WTC11 (cell line): ENCODE measurements around the gene SPTB. TPM values are rescaled to one million over a fixed set of nuclear protein-coding genes. Genes with fewer than 3 reads are reported as not detected.

ENCODE experiments used
- ATAC-seq: fragments of 200-7000 bp; cut with Tn5 transposase; 2 replicates; pipeline ENCODE4 v1.10.0; 2021; ENCODE audit warnings: mild to moderate bottlenecking, moderate library complexity
- CTCF ChIA-PET: fragments of 300-600 bp; sonication (Branson Sonifier 250); formaldehyde crosslinking; loops from one replicate; lab custom pipeline; 2021; ENCODE audit warnings: antibody characterized with exemption; lab: Charles Lee
- POLR2A ChIA-PET: fragments of 350-600 bp; sonication (Branson Sonifier 250); formaldehyde crosslinking; loops from one replicate; lab custom pipeline; 2021; ENCODE audit warnings: antibody characterized with exemption; lab: Charles Lee
- DNase-seq: peaks from one replicate; pipeline ENCODE4 v3.0.0; 2021; ENCODE audit warnings: low spot score
- H3K27ac Mint-ChIP-seq: 2 replicates; pipeline ENCODE4 v1.8.0; 2021; ENCODE audit warnings: mixed read lengths
- H3K27me3 Mint-ChIP-seq: 2 replicates; pipeline ENCODE4 v1.8.0; 2021; ENCODE audit warnings: low read depth, mild to moderate bottlenecking, moderate library complexity, mixed read lengths
- H3K36me3 Mint-ChIP-seq: 2 replicates; pipeline ENCODE4 v1.8.0; 2021; ENCODE audit warnings: mixed read lengths
- H3K4me1 Mint-ChIP-seq: 2 replicates; pipeline ENCODE4 v1.8.0; 2022; ENCODE audit warnings: mixed read lengths
- H3K4me3 Mint-ChIP-seq: 2 replicates; pipeline ENCODE4 v1.8.0; 2021; ENCODE audit warnings: mild to moderate bottlenecking, moderate library complexity, mixed read lengths
- H3K9me3 Mint-ChIP-seq: 2 replicates; pipeline ENCODE4 v1.8.0; 2021; ENCODE audit warnings: mixed read lengths
- AR ChIP-seq: fragments of 250-450 bp; sonication (Bioruptor Pico); IDR thresholded peaks from 2 replicates; pipeline ENCODE4 v1.9.0; 2021; ENCODE audit warnings: mild to moderate bottlenecking
- ATF1 ChIP-seq: sonication (generic); formaldehyde crosslinking; IDR thresholded peaks from 2 replicates; pipeline ENCODE4 v1.8.1; 2023; ENCODE audit warnings: mild to moderate bottlenecking, moderate library complexity, missing genetic modification reagents
- E2F1 ChIP-seq: sonication (generic); formaldehyde crosslinking; IDR thresholded peaks from 2 replicates; pipeline ENCODE4 v1.8.0; 2022; ENCODE audit warnings: mild to moderate bottlenecking, missing genetic modification reagents
- FOXK1 ChIP-seq: sonication (generic); formaldehyde crosslinking; IDR thresholded peaks from 2 replicates; pipeline ENCODE4 v1.8.0; 2022; ENCODE audit warnings: mild to moderate bottlenecking, moderate library complexity, missing genetic modification reagents
- GABPB1 ChIP-seq: sonication (generic); formaldehyde crosslinking; IDR thresholded peaks from 2 replicates; pipeline ENCODE4 v1.8.1; 2023; ENCODE audit warnings: mild to moderate bottlenecking, missing genetic modification reagents
- GTF2I ChIP-seq: fragments of 250-450 bp; sonication (Bioruptor Pico); conservative IDR thresholded peaks from 2 replicates; pipeline ENCODE4 v1.4.0; 2021; ENCODE audit warnings: mild to moderate bottlenecking
- KAT7 ChIP-seq: sonication (generic); formaldehyde crosslinking; IDR thresholded peaks from 2 replicates; pipeline ENCODE4 v1.8.1; 2023; ENCODE audit warnings: missing genetic modification reagents, mild to moderate bottlenecking, borderline replicate concordance
- NR2C2 ChIP-seq: sonication (generic); formaldehyde crosslinking; IDR thresholded peaks from 2 replicates; pipeline ENCODE4 v1.8.0; 2022; ENCODE audit warnings: mild to moderate bottlenecking, missing genetic modification reagents
- SMAD4 ChIP-seq: sonication (generic); formaldehyde crosslinking; IDR thresholded peaks from 2 replicates; pipeline ENCODE4 v1.8.0; 2022; ENCODE audit warnings: mild to moderate bottlenecking, missing genetic modification reagents
- TCF7 ChIP-seq: sonication (generic); formaldehyde crosslinking; IDR thresholded peaks from 2 replicates; pipeline ENCODE4 v1.8.0; 2022; ENCODE audit warnings: mild to moderate bottlenecking, low read depth, missing genetic modification reagents, moderate library complexity
- ZBTB43 ChIP-seq: sonication (generic); formaldehyde crosslinking; IDR thresholded peaks from 2 replicates; pipeline ENCODE4 v1.8.1; 2023; ENCODE audit warnings: mild to moderate bottlenecking, missing genetic modification reagents
- ZNF232 ChIP-seq: sonication (generic); formaldehyde crosslinking; IDR thresholded peaks from 2 replicates; pipeline ENCODE4 v1.8.0; 2022; ENCODE audit warnings: mild to moderate bottlenecking, missing genetic modification reagents
- ZNF532 ChIP-seq: fragments of 250-450 bp; sonication (Bioruptor Pico); IDR thresholded peaks from 2 replicates; pipeline ENCODE4 v1.9.0; 2021; ENCODE audit warnings: mild to moderate bottlenecking, borderline replicate concordance
- ZNF671 ChIP-seq: fragments of 250-450 bp; sonication (Bioruptor Pico); IDR thresholded peaks from 2 replicates; pipeline ENCODE4 v1.8.0; 2021; ENCODE audit warnings: mild to moderate bottlenecking
- total RNA-seq: library from RNA; stranded (reverse); gene quantifications from 3 replicates; pipeline ENCODE4 v1.2.3, GENCODE V29; 2021
- TF ChIP-seq, protein P1 (sequence below): sonication (generic); formaldehyde crosslinking; IDR thresholded peaks from 2 replicates; pipeline ENCODE4 v1.8.0; 2023; ENCODE audit warnings: missing genetic modification reagents, mild to moderate bottlenecking, borderline replicate concordance
- TF ChIP-seq, protein P2 (sequence below): sonication (generic); formaldehyde crosslinking; IDR thresholded peaks from 2 replicates; pipeline ENCODE4 v1.8.0; 2022; ENCODE audit warnings: mild to moderate bottlenecking, missing genetic modification reagents
- TF ChIP-seq, protein P3 (sequence below): sonication (generic); formaldehyde crosslinking; IDR thresholded peaks from 2 replicates; pipeline ENCODE4 v1.8.0; 2023; ENCODE audit warnings: mild to moderate bottlenecking, missing genetic modification reagents

The SPTB gene
- total RNA-seq, 1 experiment from 2014 or later: 3.2 TPM

GRCh38 chr14:64708148-64709004, 171.3 kb downstream of the SPTB start (continued):
- no peak for TF ChIP-seq ZNF532 (CRISPR knock-in tag)
- TF ChIP-seq ATF1 (CRISPR knock-in tag): no peak
- TF ChIP-seq ZNF232 (CRISPR knock-in tag): no peak
- TF ChIP-seq, protein P1, sequence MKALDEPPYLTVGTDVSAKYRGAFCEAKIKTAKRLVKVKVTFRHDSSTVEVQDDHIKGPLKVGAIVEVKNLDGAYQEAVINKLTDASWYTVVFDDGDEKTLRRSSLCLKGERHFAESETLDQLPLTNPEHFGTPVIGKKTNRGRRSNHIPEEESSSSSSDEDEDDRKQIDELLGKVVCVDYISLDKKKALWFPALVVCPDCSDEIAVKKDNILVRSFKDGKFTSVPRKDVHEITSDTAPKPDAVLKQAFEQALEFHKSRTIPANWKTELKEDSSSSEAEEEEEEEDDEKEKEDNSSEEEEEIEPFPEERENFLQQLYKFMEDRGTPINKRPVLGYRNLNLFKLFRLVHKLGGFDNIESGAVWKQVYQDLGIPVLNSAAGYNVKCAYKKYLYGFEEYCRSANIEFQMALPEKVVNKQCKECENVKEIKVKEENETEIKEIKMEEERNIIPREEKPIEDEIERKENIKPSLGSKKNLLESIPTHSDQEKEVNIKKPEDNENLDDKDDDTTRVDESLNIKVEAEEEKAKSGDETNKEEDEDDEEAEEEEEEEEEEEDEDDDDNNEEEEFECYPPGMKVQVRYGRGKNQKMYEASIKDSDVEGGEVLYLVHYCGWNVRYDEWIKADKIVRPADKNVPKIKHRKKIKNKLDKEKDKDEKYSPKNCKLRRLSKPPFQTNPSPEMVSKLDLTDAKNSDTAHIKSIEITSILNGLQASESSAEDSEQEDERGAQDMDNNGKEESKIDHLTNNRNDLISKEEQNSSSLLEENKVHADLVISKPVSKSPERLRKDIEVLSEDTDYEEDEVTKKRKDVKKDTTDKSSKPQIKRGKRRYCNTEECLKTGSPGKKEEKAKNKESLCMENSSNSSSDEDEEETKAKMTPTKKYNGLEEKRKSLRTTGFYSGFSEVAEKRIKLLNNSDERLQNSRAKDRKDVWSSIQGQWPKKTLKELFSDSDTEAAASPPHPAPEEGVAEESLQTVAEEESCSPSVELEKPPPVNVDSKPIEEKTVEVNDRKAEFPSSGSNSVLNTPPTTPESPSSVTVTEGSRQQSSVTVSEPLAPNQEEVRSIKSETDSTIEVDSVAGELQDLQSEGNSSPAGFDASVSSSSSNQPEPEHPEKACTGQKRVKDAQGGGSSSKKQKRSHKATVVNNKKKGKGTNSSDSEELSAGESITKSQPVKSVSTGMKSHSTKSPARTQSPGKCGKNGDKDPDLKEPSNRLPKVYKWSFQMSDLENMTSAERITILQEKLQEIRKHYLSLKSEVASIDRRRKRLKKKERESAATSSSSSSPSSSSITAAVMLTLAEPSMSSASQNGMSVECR (CRISPR knock-in tag): peak; percentile 58; the same call in 1 of the 2 replicates
- TF ChIP-seq, protein P2, sequence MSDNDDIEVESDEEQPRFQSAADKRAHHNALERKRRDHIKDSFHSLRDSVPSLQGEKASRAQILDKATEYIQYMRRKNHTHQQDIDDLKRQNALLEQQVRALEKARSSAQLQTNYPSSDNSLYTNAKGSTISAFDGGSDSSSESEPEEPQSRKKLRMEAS (CRISPR knock-in tag): peak; percentile 41; the same call in 1 of the 2 replicates
- no peak for TF ChIP-seq TCF7 (CRISPR knock-in tag)
- no peak for TF ChIP-seq GABPB1
- TF ChIP-seq FOXK1 (CRISPR knock-in tag): peak; percentile 90
- TF ChIP-seq KAT7 (CRISPR knock-in tag): no peak
- TF ChIP-seq AR (CRISPR knock-in tag): no peak
- no peak for TF ChIP-seq GTF2I (CRISPR knock-in tag)
- TF ChIP-seq SMAD4: no peak
- no peak for TF ChIP-seq NR2C2 (CRISPR knock-in tag)

- H3K27me3 Mint-ChIP-seq: peaks cover 3% of the 10 kb centered on the region
Observed at GRCh38 chr14:64707661-64708060, 172.0 kb downstream of the SPTB start.

More at GRCh38 chr14:64707661-64708060, 172.0 kb downstream of the SPTB start:
- ChIA-PET CTCF (interaction anchor here (1.0 to 5.9 kb wide), 9 partner anchors 9 to 197 kb away, joined by 3 to 40 read pairs (median 6); no protein-coding TSS in a partner anchor), POLR2A (interaction anchor here (1.1 to 6.7 kb wide), 3 partner anchors 9 to 23 kb away, joined by 3 to 52 read pairs (median 4); no protein-coding TSS in a partner anchor)
- peaks cover 10% of the 10 kb centered on the region for H3K9me3 Mint-ChIP-seq
- DNase-seq: no peak
- H3K4me3 Mint-ChIP-seq: peak overlapping the region; percentile 84
- TF ChIP-seq ZNF671 (CRISPR knock-in tag) (no peak), ZBTB43 (CRISPR knock-in tag) (no peak), KAT7 (CRISPR knock-in tag) (no peak), E2F1 (CRISPR knock-in tag) (no peak)
- TF ChIP-seq, protein P3, sequence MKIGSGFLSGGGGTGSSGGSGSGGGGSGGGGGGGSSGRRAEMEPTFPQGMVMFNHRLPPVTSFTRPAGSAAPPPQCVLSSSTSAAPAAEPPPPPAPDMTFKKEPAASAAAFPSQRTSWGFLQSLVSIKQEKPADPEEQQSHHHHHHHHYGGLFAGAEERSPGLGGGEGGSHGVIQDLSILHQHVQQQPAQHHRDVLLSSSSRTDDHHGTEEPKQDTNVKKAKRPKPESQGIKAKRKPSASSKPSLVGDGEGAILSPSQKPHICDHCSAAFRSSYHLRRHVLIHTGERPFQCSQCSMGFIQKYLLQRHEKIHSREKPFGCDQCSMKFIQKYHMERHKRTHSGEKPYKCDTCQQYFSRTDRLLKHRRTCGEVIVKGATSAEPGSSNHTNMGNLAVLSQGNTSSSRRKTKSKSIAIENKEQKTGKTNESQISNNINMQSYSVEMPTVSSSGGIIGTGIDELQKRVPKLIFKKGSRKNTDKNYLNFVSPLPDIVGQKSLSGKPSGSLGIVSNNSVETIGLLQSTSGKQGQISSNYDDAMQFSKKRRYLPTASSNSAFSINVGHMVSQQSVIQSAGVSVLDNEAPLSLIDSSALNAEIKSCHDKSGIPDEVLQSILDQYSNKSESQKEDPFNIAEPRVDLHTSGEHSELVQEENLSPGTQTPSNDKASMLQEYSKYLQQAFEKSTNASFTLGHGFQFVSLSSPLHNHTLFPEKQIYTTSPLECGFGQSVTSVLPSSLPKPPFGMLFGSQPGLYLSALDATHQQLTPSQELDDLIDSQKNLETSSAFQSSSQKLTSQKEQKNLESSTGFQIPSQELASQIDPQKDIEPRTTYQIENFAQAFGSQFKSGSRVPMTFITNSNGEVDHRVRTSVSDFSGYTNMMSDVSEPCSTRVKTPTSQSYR (CRISPR knock-in tag): no peak
- H3K36me3 Mint-ChIP-seq: peaks cover 16% of the 10 kb centered on the region
- peaks cover 69% of the 10 kb centered on the region for H3K4me1 Mint-ChIP-seq
- ATAC-seq: no peak
- no peak overlapping the region; the same call in 1 of the 2 replicates for H3K27ac Mint-ChIP-seq
